ENCODE measurements around the gene FIG4. TPM values are rescaled to one million over a fixed set of nuclear protein-coding genes. Genes with fewer than 3 reads are reported as not detected.

Gene FIG4
- total RNA-seq, 1 experiment from 2014 or later: 7.3 TPM

DNA sequence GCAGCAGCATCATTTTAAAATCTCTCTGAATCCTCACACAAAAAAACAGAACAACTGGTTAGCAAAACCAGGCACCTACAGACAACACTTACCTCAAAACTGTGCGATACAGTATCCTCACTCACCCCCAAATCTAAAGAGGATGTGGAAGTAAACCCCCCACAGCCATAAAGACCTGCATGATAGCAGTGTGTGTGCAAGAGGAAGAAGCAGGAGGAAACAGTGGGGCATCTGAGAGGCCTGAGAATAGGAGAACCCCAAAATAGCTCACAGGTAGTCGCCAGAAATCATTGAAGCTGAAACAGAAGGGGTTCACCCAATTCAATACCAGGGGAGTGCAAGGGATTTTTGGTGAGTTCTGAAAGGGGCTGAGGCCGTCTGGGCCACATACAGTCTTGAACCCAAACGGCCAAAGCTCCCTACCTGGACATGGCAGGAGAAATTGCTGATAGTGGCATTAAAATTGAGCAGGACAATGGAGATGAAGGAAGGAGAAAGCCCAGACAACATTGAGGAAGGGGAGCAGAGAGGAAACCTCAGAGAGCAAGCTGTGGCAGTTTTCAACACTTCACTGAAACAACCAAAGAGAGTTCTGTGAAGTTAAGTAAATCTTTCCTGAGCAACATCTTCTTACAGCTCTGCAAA lies 129.7 kb downstream of the FIG4 start:
- Mint-ChIP-seq H3K27ac (ENCODE audit: unreplicated experiment) (no peak overlapping the region), H3K27me3 (ENCODE audit: insufficient read depth, unreplicated experiment) (no peaks in the 10 kb centered on the region), H3K9me3 (ENCODE audit: unreplicated experiment) (no peaks in the 10 kb centered on the region), H3K36me3 (ENCODE audit: insufficient read depth, unreplicated experiment) (no peaks in the 10 kb centered on the region), H3K4me1 (ENCODE audit: low read depth, unreplicated experiment) (no peaks in the 10 kb centered on the region), H3K4me3 (ENCODE audit: unreplicated experiment) (no peak overlapping the region)
- Histone ChIP-seq H3K9me3 (no peaks in the 10 kb centered on the region), H3K4me1 (no peaks in the 10 kb centered on the region), H3K36me3 (ENCODE audit: control insufficient read depth, insufficient read depth, low read length) (no peaks in the 10 kb centered on the region), H3K4me3 (ENCODE audit: low read depth, low read length) (no peak overlapping the region), H3K27me3 (replicated peaks; ENCODE audit: control insufficient read depth, insufficient read depth, low read length) (no peaks in the 10 kb centered on the region)
- TF ChIP-seq, protein P1, sequence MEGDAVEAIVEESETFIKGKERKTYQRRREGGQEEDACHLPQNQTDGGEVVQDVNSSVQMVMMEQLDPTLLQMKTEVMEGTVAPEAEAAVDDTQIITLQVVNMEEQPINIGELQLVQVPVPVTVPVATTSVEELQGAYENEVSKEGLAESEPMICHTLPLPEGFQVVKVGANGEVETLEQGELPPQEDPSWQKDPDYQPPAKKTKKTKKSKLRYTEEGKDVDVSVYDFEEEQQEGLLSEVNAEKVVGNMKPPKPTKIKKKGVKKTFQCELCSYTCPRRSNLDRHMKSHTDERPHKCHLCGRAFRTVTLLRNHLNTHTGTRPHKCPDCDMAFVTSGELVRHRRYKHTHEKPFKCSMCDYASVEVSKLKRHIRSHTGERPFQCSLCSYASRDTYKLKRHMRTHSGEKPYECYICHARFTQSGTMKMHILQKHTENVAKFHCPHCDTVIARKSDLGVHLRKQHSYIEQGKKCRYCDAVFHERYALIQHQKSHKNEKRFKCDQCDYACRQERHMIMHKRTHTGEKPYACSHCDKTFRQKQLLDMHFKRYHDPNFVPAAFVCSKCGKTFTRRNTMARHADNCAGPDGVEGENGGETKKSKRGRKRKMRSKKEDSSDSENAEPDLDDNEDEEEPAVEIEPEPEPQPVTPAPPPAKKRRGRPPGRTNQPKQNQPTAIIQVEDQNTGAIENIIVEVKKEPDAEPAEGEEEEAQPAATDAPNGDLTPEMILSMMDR (IDR thresholded peaks at IDR 0.05; ENCODE audit: insufficient read depth in 1 of 2, low read depth in 1 of 2, low read length in 1 of 2, severe bottlenecking in 1 of 2, unreplicated experiment in 1 of 2): no peak
- ChIA-PET POLR2A (no interaction called here), CTCF (no interaction called here)
- intact Hi-C loops (cut with micrococcal nuclease; ENCODE audit: unreplicated experiment): no loop called here
- no TSS peak for BruUV-seq (replicated peaks)
- DNase-seq: no peak

DNA sequence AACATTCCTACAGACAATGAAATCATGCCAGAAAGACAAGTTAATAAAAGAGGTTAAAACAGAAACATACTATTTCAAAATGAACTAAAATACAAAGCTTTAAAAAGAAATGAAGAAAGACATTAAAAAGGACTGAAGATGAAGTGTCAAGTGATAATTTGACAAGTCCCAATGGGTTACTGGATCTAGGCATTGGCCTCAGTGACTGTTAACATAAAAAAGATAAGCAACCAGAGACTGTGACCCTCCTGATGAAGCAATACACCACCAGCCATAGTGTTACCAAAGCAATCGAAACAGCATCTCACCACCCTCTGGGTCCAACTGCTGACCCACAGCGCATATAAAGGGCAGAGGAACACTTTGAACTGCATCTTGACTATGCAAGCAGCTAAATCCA lies 130.3 kb downstream of the FIG4 start:
- DNase-seq: no peak
- intact Hi-C loops (cut with micrococcal nuclease; ENCODE audit: unreplicated experiment): no loop called here

DNA sequence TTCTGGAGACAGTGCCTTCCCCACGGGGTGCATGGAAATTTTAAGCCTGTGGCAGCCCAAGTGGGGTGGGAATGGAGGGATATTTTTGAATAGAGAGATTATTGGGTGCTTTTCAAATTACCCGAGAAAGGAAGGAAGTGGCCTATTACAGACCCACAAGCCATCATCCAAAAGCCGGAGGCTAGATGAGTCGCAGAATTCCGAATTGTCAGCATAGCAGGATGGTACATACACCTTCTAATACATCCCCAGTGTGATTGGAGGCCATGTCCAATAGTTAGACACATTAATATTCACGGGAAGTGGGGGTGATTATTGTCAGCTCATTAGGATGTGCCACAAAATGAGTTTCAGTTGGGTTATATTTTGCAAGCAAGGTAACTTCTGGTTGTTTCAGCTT lies 133.0 kb downstream of the FIG4 start:
- no peaks in the 10 kb centered on the region for H3K27me3 Mint-ChIP-seq (ENCODE audit: insufficient read depth, unreplicated experiment)
- TF ChIP-seq, protein P1 (IDR thresholded peaks at IDR 0.05; ENCODE audit: insufficient read depth in 1 of 2, low read depth in 1 of 2, low read length in 1 of 2, severe bottlenecking in 1 of 2, unreplicated experiment in 1 of 2): no peak
- H3K36me3 Mint-ChIP-seq (ENCODE audit: insufficient read depth, unreplicated experiment): no peaks in the 10 kb centered on the region
- H3K36me3 ChIP-seq (ENCODE audit: control insufficient read depth, insufficient read depth, low read length): no peaks in the 10 kb centered on the region
- no peaks in the 10 kb centered on the region for H3K27me3 ChIP-seq (replicated peaks; ENCODE audit: control insufficient read depth, insufficient read depth, low read length)
- BruUV-seq (replicated peaks): no TSS peak
- intact Hi-C loops (cut with micrococcal nuclease; ENCODE audit: unreplicated experiment): no loop called here
- no peak overlapping the region for H3K4me3 ChIP-seq (ENCODE audit: low read depth, low read length)
- H3K4me3 Mint-ChIP-seq (ENCODE audit: unreplicated experiment): no peak overlapping the region
- POLR2A ChIA-PET: no interaction called here
- DNase-seq: no peak
- no peaks in the 10 kb centered on the region for H3K4me1 ChIP-seq
- H3K4me1 Mint-ChIP-seq (ENCODE audit: low read depth, unreplicated experiment): no peaks in the 10 kb centered on the region
- H3K27ac Mint-ChIP-seq (ENCODE audit: unreplicated experiment): no peak overlapping the region
- H3K9me3 Mint-ChIP-seq (ENCODE audit: unreplicated experiment): no peaks in the 10 kb centered on the region
- CTCF ChIA-PET: interaction anchor here (0.6 to 1.1 kb wide), 2 partner anchors 110 to 216 kb away, joined by 3 to 4 read pairs; no protein-coding TSS in a partner anchor
- no peaks in the 10 kb centered on the region for H3K9me3 ChIP-seq

More for the DNA sequence above, 130.3 kb downstream of the FIG4 start:
- no peaks in the 10 kb centered on the region for H3K4me1 Mint-ChIP-seq (ENCODE audit: low read depth, unreplicated experiment)
- no peak overlapping the region for H3K27ac Mint-ChIP-seq (ENCODE audit: unreplicated experiment)
- no TSS peak for BruUV-seq (replicated peaks)
- no peak overlapping the region for H3K4me3 Mint-ChIP-seq (ENCODE audit: unreplicated experiment)
- Histone ChIP-seq H3K4me3 (ENCODE audit: low read depth, low read length) (no peak overlapping the region), H3K27me3 (replicated peaks; ENCODE audit: control insufficient read depth, insufficient read depth, low read length) (no peaks in the 10 kb centered on the region), H3K4me1 (no peaks in the 10 kb centered on the region), H3K9me3 (no peaks in the 10 kb centered on the region), H3K36me3 (ENCODE audit: control insufficient read depth, insufficient read depth, low read length) (no peaks in the 10 kb centered on the region)
- H3K27me3 Mint-ChIP-seq (ENCODE audit: insufficient read depth, unreplicated experiment): no peaks in the 10 kb centered on the region
- H3K9me3 Mint-ChIP-seq (ENCODE audit: unreplicated experiment): no peaks in the 10 kb centered on the region
- no peaks in the 10 kb centered on the region for H3K36me3 Mint-ChIP-seq (ENCODE audit: insufficient read depth, unreplicated experiment)
- ChIA-PET CTCF (no interaction called here), POLR2A (no interaction called here)
- TF ChIP-seq, protein P1 (IDR thresholded peaks at IDR 0.05; ENCODE audit: insufficient read depth in 1 of 2, low read depth in 1 of 2, low read length in 1 of 2, severe bottlenecking in 1 of 2, unreplicated experiment in 1 of 2): no peak

Measured in Caco-2 (cell line).